ENCODE data around the gene FKBP1A.
"Not testable (repeated sequence)": the region's sequence is repeated elsewhere in the genome, so short reads cannot be mapped to it uniquely, and the experiment has no call there.

The FKBP1A gene

GRCh38 chr20:1362484-1362883 lies 30.4 kb downstream of the FKBP1A start:
- no peak for DNase-seq

- no peak for DNase-seq
Measured at GRCh38 chr20:1360094-1360846, 32.6 kb downstream of the FKBP1A start.

GRCh38 chr20:1357921-1358671 lies 34.8 kb downstream of the FKBP1A start:
- peak in 1 of 5 experiments; percentile 89 for DNase-seq

GRCh38 chr20:1353956-1354355 lies 38.9 kb downstream of the FKBP1A start:
- DNase-seq = no peak

- peak in 1 of 5 experiments; percentile 63 for DNase-seq
Measured at GRCh38 chr20:1346315-1346969, 46.4 kb downstream of the FKBP1A start.

GRCh38 chr20:1345756-1346093 lies 47.1 kb downstream of the FKBP1A start:
- no peak for DNase-seq

- no peak for DNase-seq
Measured at GRCh38 chr20:1345030-1345755, 47.7 kb downstream of the FKBP1A start.

- not testable (repeated sequence) for DNase-seq
Measured at GRCh38 chr20:1343446-1344124, 49.3 kb downstream of the FKBP1A start.

- no peak for DNase-seq
Measured at GRCh38 chr20:1341561-1342265, 51.1 kb downstream of the FKBP1A start.

- DNase-seq = no peak
Measured at GRCh38 chr20:1338801-1339200, 54.1 kb downstream of the FKBP1A start.

- DNase-seq = no peak
Measured at GRCh38 chr20:1338096-1338495, 54.8 kb downstream of the FKBP1A start.

GRCh38 chr20:1337441-1337840 lies 55.4 kb downstream of the FKBP1A start:
- DNase-seq = no peak

GRCh38 chr20:1336699-1337367 lies 56.0 kb downstream of the FKBP1A start:
- DNase-seq = no peak

- DNase-seq = no peak
Measured at GRCh38 chr20:1335961-1336698, 56.7 kb downstream of the FKBP1A start.

GRCh38 chr20:1334761-1335160 lies 58.1 kb downstream of the FKBP1A start:
- no peak for DNase-seq

GRCh38 chr20:1334370-1334731 lies 58.5 kb downstream of the FKBP1A start:
- no peak for DNase-seq

- no peak for DNase-seq
Measured at GRCh38 chr20:1333462-1334369, 59.1 kb downstream of the FKBP1A start.

- no peak for DNase-seq
Measured at GRCh38 chr20:1332749-1333300, 60.0 kb downstream of the FKBP1A start.

- no peak for DNase-seq
Measured at GRCh38 chr20:1331801-1332453, 60.9 kb downstream of the FKBP1A start.
